ENCODE measurements around the gene CMTM7. TPM values are rescaled to one million over a fixed set of nuclear protein-coding genes. Genes with fewer than 3 reads are reported as not detected.

Gene CMTM7
- total and polyA plus RNA-seq, 9 of the 15 experiments (the other 6 are each of a cell fraction or from before 2014, with no cell fraction given): 0.03 to 1.6 (median 0.42) TPM; not detected in 4

DNA sequence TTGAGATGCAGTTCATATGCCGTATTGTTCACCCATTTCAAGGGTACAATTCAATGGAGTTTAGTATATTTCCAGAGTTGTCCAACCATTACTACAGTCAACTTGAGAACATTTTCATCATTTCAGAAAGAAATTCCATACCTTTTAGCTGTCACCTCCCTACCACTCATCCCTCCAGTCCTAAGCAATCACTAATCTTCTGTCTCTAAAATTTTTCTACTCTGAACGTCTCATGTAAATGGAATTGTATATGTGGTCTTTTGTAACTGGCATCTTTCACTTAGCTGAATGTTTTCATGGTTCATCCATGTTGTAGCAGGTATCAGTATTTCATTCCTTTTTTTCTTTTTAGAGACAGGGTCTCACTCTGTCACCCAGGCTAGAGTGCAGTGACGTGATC lies 51.1 kb downstream of the CMTM7 start:
- in situ Hi-C loops (cut with MboI) (no loop called here), intact Hi-C loops (cut with micrococcal nuclease) (no loop called here)
- H3K79me2 ChIP-seq (ENCODE audit: control insufficient read depth, insufficient read depth, low read length): no peaks in the 10 kb centered on the region
- no peak overlapping the region for H3K4me3 ChIP-seq
- H3K4me1 ChIP-seq (replicated peaks in 1 of 2; ENCODE audit: control insufficient read depth in 2 of 2, insufficient read depth in 2 of 2, low read length in 2 of 2): no peaks in the 10 kb centered on the region
- WGBS (ENCODE audit: insufficient coverage, low coverage, missing lambda C conversion rate): 0% methylated on average over 3 of the region's 3 CpGs
- DNase-seq (ENCODE audit: extremely low read depth in 1 of 4, low spot score in 3 of 4): no peak
- no TSS peak for BruUV-seq (replicated peaks)
- no peak overlapping the region for H2AFZ ChIP-seq (ENCODE audit: low read depth, low read length)
- FAIRE-seq: no peak
- H3K4me2 ChIP-seq (ENCODE audit: insufficient read depth, low read length): no peak overlapping the region
- no peaks in the 10 kb centered on the region for H3K9me3 ChIP-seq (replicated peaks; ENCODE audit: control insufficient read depth, insufficient read depth, low read depth, low read length)
- H3K27me3 ChIP-seq (ENCODE audit: control insufficient read depth in 2 of 2, insufficient read depth in 2 of 2, low read length in 2 of 2): peaks cover 16 to 23% of the 10 kb centered on the region in 2 experiments
- H3K27ac ChIP-seq (ENCODE audit: extremely low read depth, low read depth, low read length): no peak overlapping the region
- ATAC-seq: no peak
- no peaks in the 10 kb centered on the region for H3K9me1 ChIP-seq (ENCODE audit: control insufficient read depth, insufficient read depth, low read length)
- ChIA-PET POLR2A (no interaction called here), CTCF (ENCODE audit: low intra/inter-chr PET ratio) (no interaction called here)
- no peaks in the 10 kb centered on the region for H4K20me1 ChIP-seq (replicated peaks; ENCODE audit: control insufficient read depth, insufficient read depth, low read length)
- no peak overlapping the region for H3K9ac ChIP-seq (ENCODE audit: insufficient read depth in 1 of 2, low read depth in 2 of 2, low read length in 2 of 2)
- H3K36me3 ChIP-seq (ENCODE audit: control insufficient read depth, insufficient read depth, low read length): no peaks in the 10 kb centered on the region
- no peak for TF ChIP-seq KDM2B (CRISPR knock-in tag; IDR thresholded peaks at IDR 0.05)
- TF ChIP-seq ADNP (tag; IDR thresholded peaks at IDR 0.05): no peak
- TF ChIP-seq, protein P1, sequence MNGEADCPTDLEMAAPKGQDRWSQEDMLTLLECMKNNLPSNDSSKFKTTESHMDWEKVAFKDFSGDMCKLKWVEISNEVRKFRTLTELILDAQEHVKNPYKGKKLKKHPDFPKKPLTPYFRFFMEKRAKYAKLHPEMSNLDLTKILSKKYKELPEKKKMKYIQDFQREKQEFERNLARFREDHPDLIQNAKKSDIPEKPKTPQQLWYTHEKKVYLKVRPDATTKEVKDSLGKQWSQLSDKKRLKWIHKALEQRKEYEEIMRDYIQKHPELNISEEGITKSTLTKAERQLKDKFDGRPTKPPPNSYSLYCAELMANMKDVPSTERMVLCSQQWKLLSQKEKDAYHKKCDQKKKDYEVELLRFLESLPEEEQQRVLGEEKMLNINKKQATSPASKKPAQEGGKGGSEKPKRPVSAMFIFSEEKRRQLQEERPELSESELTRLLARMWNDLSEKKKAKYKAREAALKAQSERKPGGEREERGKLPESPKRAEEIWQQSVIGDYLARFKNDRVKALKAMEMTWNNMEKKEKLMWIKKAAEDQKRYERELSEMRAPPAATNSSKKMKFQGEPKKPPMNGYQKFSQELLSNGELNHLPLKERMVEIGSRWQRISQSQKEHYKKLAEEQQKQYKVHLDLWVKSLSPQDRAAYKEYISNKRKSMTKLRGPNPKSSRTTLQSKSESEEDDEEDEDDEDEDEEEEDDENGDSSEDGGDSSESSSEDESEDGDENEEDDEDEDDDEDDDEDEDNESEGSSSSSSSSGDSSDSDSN (IDR thresholded peaks at IDR 0.05; ENCODE audit: borderline replicate concordance in 1 of 2, low read depth in 2 of 2, low read length in 2 of 2): no peak
- no peak for TF ChIP-seq POLR2G (IDR thresholded peaks at IDR 0.05; ENCODE audit: low read depth, low read length)
- no peak for TF ChIP-seq MAFG (tag; conservative IDR thresholded peaks at IDR 0.05)
- TF ChIP-seq, protein P2, sequence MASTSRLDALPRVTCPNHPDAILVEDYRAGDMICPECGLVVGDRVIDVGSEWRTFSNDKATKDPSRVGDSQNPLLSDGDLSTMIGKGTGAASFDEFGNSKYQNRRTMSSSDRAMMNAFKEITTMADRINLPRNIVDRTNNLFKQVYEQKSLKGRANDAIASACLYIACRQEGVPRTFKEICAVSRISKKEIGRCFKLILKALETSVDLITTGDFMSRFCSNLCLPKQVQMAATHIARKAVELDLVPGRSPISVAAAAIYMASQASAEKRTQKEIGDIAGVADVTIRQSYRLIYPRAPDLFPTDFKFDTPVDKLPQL (IDR thresholded peaks at IDR 0.05; ENCODE audit: extremely low read depth, insufficient read length): no peak
- no peak for TF ChIP-seq SNIP1 (IDR thresholded peaks at IDR 0.05; ENCODE audit: low read depth)
- no peak for TF ChIP-seq NFATC3 (IDR thresholded peaks at IDR 0.05)
- TF ChIP-seq, protein P3, sequence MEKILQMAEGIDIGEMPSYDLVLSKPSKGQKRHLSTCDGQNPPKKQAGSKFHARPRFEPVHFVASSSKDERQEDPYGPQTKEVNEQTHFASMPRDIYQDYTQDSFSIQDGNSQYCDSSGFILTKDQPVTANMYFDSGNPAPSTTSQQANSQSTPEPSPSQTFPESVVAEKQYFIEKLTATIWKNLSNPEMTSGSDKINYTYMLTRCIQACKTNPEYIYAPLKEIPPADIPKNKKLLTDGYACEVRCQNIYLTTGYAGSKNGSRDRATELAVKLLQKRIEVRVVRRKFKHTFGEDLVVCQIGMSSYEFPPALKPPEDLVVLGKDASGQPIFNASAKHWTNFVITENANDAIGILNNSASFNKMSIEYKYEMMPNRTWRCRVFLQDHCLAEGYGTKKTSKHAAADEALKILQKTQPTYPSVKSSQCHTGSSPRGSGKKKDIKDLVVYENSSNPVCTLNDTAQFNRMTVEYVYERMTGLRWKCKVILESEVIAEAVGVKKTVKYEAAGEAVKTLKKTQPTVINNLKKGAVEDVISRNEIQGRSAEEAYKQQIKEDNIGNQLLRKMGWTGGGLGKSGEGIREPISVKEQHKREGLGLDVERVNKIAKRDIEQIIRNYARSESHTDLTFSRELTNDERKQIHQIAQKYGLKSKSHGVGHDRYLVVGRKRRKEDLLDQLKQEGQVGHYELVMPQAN (IDR thresholded peaks at IDR 0.05; ENCODE audit: borderline replicate concordance): no peak
- TF ChIP-seq KDM4B (IDR thresholded peaks at IDR 0.05; ENCODE audit: borderline replicate concordance in 2 of 2, low read depth in 1 of 2): no peak
- TF ChIP-seq BDP1 (IDR thresholded peaks at IDR 0.05; ENCODE audit: insufficient read depth, insufficient read length): no peak
- TF ChIP-seq ETS2 (tag; IDR thresholded peaks at IDR 0.05; ENCODE audit: borderline replicate concordance, poor library complexity, severe bottlenecking): no peak
- TF ChIP-seq, protein P4, sequence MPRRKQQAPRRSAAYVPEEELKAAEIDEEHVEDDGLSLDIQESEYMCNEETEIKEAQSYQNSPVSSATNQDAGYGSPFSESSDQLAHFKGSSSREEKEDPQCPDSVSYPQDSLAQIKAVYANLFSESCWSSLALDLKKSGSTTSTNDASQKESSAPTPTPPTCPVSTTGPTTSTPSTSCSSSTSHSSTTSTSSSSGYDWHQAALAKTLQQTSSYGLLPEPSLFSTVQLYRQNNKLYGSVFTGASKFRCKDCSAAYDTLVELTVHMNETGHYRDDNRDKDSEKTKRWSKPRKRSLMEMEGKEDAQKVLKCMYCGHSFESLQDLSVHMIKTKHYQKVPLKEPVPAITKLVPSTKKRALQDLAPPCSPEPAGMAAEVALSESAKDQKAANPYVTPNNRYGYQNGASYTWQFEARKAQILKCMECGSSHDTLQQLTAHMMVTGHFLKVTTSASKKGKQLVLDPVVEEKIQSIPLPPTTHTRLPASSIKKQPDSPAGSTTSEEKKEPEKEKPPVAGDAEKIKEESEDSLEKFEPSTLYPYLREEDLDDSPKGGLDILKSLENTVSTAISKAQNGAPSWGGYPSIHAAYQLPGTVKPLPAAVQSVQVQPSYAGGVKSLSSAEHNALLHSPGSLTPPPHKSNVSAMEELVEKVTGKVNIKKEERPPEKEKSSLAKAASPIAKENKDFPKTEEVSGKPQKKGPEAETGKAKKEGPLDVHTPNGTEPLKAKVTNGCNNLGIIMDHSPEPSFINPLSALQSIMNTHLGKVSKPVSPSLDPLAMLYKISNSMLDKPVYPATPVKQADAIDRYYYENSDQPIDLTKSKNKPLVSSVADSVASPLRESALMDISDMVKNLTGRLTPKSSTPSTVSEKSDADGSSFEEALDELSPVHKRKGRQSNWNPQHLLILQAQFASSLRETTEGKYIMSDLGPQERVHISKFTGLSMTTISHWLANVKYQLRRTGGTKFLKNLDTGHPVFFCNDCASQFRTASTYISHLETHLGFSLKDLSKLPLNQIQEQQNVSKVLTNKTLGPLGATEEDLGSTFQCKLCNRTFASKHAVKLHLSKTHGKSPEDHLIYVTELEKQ (CRISPR knock-in tag; IDR thresholded peaks at IDR 0.05): no peak

Measured in K562 (cell line).